ENCODE results near the gene TTLL11.

- TF ChIP-seq, protein P1, sequence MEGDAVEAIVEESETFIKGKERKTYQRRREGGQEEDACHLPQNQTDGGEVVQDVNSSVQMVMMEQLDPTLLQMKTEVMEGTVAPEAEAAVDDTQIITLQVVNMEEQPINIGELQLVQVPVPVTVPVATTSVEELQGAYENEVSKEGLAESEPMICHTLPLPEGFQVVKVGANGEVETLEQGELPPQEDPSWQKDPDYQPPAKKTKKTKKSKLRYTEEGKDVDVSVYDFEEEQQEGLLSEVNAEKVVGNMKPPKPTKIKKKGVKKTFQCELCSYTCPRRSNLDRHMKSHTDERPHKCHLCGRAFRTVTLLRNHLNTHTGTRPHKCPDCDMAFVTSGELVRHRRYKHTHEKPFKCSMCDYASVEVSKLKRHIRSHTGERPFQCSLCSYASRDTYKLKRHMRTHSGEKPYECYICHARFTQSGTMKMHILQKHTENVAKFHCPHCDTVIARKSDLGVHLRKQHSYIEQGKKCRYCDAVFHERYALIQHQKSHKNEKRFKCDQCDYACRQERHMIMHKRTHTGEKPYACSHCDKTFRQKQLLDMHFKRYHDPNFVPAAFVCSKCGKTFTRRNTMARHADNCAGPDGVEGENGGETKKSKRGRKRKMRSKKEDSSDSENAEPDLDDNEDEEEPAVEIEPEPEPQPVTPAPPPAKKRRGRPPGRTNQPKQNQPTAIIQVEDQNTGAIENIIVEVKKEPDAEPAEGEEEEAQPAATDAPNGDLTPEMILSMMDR (IDR thresholded peaks at IDR 0.05): no peak
- TF ChIP-seq EP300 (IDR thresholded peaks at IDR 0.05): no peak
- TF ChIP-seq POLR2A (IDR thresholded peaks at IDR 0.05): no peak
Observed at GRCh38 chr9:121849554-121849953, 243.6 kb downstream of the TTLL11 start.

All from tibial nerve (tissue), 4 donors.